ENCODE measurements around the gene ALPK1. TPM values are rescaled to one million over a fixed set of nuclear protein-coding genes. Genes with fewer than 3 reads are reported as not detected.

Gene ALPK1
- total RNA-seq, 1 donor from 2014 or later: 4.1 TPM

DNA sequence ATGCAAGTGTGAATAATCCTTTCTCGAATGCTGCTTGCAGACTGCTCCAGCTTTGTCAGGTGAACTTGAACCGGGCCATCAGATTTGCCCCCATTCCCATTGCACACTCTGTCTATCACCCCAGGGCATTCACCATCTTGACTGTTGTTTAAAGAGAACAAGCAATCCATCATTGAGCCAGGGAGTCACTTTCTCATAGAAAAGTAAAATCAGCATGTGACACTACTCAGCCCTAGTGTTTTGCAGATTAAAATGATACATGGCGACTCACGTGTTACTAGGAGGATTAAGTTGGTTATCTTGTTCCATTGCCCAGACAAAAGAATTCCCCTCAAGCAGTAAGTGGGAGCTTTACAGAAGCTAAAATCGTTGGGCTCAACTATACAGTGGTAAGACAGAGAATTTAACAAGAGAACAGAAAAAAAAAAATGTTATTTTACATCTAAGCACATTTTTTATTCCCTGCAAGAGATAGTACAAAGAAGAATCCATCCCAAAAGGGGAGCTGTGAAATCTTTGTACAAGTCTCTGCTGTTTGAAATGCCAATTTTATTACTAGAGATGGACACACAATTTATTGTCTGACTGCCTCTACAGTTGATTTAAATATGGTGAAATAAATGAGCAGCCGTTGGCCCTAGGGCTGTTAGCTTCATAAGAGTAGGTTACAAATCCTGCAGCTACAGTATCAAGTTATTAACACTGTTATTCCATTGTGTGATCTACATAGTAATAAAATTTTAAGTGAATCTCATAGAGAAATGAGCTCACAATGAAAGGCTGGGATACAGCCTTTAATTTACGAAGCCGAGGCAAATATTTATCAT is 151.3 kb downstream of the ALPK1 start:
- Mint-ChIP-seq H3K27ac (ENCODE audit: unreplicated experiment) (no peak overlapping the region), H3K27me3 (ENCODE audit: unreplicated experiment) (peaks cover 3% of the 10 kb centered on the region), H3K36me3 (ENCODE audit: low read depth, unreplicated experiment) (peaks cover 6% of the 10 kb centered on the region), H3K4me3 (ENCODE audit: unreplicated experiment) (no peak overlapping the region), H3K9me3 (ENCODE audit: unreplicated experiment) (peaks cover 5% of the 10 kb centered on the region), H3K4me1 (ENCODE audit: unreplicated experiment) (no peaks in the 10 kb centered on the region)
- TF ChIP-seq, protein P1, sequence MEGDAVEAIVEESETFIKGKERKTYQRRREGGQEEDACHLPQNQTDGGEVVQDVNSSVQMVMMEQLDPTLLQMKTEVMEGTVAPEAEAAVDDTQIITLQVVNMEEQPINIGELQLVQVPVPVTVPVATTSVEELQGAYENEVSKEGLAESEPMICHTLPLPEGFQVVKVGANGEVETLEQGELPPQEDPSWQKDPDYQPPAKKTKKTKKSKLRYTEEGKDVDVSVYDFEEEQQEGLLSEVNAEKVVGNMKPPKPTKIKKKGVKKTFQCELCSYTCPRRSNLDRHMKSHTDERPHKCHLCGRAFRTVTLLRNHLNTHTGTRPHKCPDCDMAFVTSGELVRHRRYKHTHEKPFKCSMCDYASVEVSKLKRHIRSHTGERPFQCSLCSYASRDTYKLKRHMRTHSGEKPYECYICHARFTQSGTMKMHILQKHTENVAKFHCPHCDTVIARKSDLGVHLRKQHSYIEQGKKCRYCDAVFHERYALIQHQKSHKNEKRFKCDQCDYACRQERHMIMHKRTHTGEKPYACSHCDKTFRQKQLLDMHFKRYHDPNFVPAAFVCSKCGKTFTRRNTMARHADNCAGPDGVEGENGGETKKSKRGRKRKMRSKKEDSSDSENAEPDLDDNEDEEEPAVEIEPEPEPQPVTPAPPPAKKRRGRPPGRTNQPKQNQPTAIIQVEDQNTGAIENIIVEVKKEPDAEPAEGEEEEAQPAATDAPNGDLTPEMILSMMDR (IDR thresholded peaks at IDR 0.05; ENCODE audit: unreplicated experiment): no peak
- DNase-seq (ENCODE audit: low spot score): no peak

DNA sequence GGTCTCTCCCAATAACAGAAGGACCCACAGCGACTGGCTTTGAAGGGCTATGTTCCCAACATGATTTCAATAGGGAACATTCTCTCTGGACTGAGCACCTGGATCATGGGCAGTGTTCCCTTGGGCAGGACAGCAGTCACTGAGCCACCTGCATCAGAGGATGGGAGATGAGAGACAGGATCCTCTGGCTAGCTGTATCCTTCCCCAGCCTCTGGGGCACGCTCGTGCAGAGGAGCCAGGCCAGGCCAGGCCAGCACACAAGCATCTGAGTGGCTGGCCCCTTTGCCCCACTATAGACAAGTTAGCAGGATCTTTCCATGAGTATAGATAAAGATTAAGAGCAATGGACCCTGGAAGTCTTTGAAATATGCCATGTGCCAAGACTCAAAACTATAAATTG is 152.5 kb downstream of the ALPK1 start:
- TF ChIP-seq, protein P1 (IDR thresholded peaks at IDR 0.05; ENCODE audit: unreplicated experiment): no peak
- Mint-ChIP-seq H3K36me3 (ENCODE audit: low read depth, unreplicated experiment) (peaks cover 6% of the 10 kb centered on the region), H3K4me3 (ENCODE audit: unreplicated experiment) (no peak overlapping the region), H3K9me3 (ENCODE audit: unreplicated experiment) (peaks cover 5% of the 10 kb centered on the region), H3K27me3 (ENCODE audit: unreplicated experiment) (peaks cover 3% of the 10 kb centered on the region), H3K27ac (ENCODE audit: unreplicated experiment) (no peak overlapping the region), H3K4me1 (ENCODE audit: unreplicated experiment) (no peaks in the 10 kb centered on the region)
- DNase-seq (ENCODE audit: low spot score): no peak

DNA sequence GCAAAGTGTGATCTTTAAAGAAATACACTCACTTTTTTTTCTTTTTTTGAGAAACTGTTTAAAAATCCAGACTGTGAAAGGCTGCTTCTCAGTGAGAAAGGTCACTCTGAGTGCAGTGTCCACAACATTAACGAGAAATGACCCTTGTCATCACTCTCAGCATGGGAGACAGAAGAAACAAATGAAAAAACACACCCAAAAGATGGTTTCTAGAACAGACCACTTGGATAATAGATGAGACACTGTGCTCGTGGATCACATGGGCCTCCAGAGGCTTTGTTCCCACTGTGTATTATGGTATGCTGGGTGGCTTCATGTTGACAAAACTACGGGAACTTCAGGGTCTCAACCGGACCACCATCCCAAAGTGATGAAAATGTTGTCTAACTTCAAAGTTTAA is 153.9 kb downstream of the ALPK1 start:
- no peak overlapping the region for H3K4me3 Mint-ChIP-seq (ENCODE audit: unreplicated experiment)
- peaks cover 3% of the 10 kb centered on the region for H3K27me3 Mint-ChIP-seq (ENCODE audit: unreplicated experiment)
- H3K9me3 Mint-ChIP-seq (ENCODE audit: unreplicated experiment): no peaks in the 10 kb centered on the region
- H3K4me1 Mint-ChIP-seq (ENCODE audit: unreplicated experiment): no peaks in the 10 kb centered on the region
- peaks cover 3% of the 10 kb centered on the region for H3K36me3 Mint-ChIP-seq (ENCODE audit: low read depth, unreplicated experiment)
- no peak overlapping the region for H3K27ac Mint-ChIP-seq (ENCODE audit: unreplicated experiment)
- DNase-seq (ENCODE audit: low spot score): no peak
- TF ChIP-seq, protein P1 (IDR thresholded peaks at IDR 0.05; ENCODE audit: unreplicated experiment): no peak

DNA sequence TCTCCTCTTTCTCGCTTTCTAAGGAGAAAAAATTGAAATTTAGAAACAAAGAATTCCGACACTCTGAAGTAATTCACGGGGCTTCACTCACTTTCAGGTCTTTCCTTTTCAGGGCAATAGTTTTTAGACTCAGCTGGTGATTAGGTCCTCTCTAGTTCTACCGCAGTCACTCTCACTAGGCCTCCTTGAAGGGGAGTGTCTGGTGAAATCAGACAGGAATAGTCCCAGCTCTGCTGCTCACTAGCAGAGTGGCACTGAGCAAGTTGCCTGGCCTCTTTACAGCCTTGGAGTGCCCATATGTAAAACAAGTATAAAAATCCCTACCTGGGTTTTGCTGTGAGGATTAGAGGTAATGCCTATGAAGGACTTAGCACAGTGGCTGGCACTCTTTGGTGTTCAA is 154.7 kb downstream of the ALPK1 start:
- no peak for DNase-seq (ENCODE audit: low spot score)
- no peaks in the 10 kb centered on the region for H3K36me3 Mint-ChIP-seq (ENCODE audit: low read depth, unreplicated experiment)
- H3K4me1 Mint-ChIP-seq (ENCODE audit: unreplicated experiment): no peaks in the 10 kb centered on the region
- TF ChIP-seq, protein P1 (IDR thresholded peaks at IDR 0.05; ENCODE audit: unreplicated experiment): no peak
- H3K27me3 Mint-ChIP-seq (ENCODE audit: unreplicated experiment): no peaks in the 10 kb centered on the region
- H3K4me3 Mint-ChIP-seq (ENCODE audit: unreplicated experiment): no peak overlapping the region
- H3K27ac Mint-ChIP-seq (ENCODE audit: unreplicated experiment): no peak overlapping the region
- H3K9me3 Mint-ChIP-seq (ENCODE audit: unreplicated experiment): no peaks in the 10 kb centered on the region

DNA sequence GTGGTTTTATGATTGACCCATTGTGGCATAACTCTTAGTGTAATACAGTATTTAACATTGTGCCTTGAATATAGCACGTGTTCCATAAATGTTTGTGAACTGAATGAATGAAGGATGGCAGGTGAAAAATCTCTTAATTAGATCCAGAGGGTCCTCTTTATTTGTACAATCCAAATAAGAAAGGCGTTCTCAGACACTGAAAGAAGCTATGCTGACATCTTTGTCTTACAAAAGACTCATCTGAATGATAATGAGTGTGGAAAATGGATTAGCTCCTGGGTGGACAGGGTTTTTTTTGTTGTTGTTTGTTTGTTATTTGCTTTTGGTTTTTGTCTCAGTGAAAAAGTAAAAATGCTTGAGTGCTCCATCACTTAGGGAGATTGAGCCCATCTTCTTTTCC is 156.2 kb downstream of the ALPK1 start:
- TF ChIP-seq, protein P1 (IDR thresholded peaks at IDR 0.05; ENCODE audit: unreplicated experiment): no peak
- Mint-ChIP-seq H3K4me3 (ENCODE audit: unreplicated experiment) (no peak overlapping the region), H3K27ac (ENCODE audit: unreplicated experiment) (no peak overlapping the region), H3K36me3 (ENCODE audit: low read depth, unreplicated experiment) (no peaks in the 10 kb centered on the region), H3K9me3 (ENCODE audit: unreplicated experiment) (no peaks in the 10 kb centered on the region), H3K4me1 (ENCODE audit: unreplicated experiment) (no peaks in the 10 kb centered on the region), H3K27me3 (ENCODE audit: unreplicated experiment) (peaks cover 2% of the 10 kb centered on the region)
- no peak for DNase-seq (ENCODE audit: low spot score)
